Stimulated activated CD4-positive, alpha-beta T cell treated with anti-CD3 and anti-CD28 coated beads, Interleukin-2, amount 100 ng/mL, for 24 hours (primary cell): Measurements from ENCODE around the gene ADCY7.

Experiments used
- DNase-seq, 2 donors: peaks; one replicate each; pipeline ENCODE4 v3.0.0-alpha.2; 2020

The ADCY7 gene

DNA sequence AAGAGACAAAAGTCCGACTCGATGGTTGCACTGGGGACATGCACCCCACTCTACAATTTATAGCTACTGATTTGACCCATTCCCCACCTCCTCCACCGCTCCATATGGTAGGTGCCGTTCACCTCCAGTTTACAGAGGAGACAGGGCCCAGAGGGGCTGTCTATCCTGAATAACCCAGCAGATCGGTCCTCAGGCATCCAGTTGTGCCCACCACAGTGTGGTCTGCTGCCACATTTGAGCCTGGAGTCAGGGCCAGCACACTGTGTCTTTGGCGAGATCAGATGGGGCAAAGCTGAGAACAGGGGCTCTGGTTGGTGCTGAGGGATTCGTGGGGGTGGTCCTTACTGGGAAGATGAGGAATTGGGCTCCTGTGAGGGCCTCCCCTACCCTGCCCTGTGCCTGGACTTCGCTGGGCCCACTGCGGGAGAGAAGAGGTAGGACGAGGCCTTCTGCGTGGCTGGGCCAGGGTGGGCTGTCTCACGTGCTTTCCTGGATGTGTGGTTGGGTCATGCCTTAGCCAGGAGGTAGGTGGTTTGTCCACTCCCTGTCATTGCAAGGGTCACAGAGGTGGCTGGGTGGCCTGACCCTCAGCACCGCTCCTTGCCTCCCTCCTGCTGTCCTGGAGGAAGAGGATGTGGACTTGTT is 2.8 kb downstream of the ADCY7 start:
- no peak for DNase-seq

DNA sequence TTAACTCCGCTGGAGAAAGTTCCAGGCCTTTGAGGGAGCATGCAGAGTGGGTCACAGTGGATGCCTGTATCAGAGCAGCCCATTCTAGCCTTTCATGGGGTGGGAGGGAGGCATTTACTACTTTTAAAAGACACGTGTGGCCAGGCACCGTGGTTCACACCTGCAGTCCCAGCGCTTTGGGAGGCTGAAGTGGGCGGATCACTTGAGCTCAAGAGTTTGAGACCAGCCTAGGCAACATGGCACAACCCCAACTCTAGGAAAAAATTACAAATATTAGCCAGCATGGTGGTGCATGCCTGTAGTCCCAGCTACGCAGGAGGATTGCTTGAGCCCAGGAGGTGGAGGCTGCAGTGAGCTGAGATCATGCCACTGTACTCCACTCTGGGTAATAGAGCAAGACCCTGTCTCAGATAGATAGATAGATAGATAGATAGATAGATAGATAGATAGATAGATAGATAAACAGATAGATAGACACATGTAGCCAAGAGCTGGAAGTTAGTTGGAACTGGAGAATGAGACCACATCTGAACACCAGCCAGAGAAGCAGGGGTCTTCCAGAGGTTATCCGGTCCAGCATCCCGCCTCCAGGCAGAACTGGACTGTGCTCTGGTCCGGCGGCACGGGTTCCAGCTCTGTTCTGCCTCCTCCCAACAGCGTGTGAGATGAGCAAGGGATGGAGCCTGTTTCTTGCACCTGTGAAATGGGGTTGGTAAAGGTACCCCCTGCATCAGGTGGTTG is 3.6 kb downstream of the ADCY7 start:
- DNase-seq, result no peak

DNA sequence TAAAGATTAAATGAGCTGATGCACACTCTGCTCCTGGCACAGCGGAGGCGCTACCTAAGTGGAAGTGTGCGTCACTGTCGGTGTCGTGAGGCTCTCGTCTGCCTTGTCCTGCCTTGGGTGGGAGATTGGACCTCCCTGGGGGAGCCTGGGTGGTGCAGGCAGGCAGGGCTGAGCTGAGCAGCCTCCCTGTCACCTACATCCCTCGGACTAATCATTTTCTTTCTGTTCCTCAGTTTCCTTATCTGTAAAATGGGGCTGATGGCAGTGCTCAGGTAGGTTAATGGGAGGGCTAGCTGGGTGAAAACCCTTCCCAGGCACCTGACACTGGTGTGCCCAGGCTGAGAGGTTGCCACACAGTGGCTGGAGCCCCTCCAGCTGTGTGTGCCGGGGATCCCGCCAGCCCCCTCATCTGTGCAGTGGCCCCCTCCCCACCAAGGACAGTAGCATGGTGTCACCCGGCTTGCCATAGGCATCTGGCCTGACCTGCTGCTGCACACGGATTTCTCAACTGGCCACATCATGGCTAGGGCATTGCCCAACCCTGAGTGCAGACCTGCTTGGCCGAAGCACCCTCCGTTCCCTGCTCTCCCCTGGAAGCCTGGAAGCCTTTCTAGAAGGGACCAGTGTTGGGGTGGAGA is 4.3 kb downstream of the ADCY7 start:
- DNase-seq, result no peak

DNA sequence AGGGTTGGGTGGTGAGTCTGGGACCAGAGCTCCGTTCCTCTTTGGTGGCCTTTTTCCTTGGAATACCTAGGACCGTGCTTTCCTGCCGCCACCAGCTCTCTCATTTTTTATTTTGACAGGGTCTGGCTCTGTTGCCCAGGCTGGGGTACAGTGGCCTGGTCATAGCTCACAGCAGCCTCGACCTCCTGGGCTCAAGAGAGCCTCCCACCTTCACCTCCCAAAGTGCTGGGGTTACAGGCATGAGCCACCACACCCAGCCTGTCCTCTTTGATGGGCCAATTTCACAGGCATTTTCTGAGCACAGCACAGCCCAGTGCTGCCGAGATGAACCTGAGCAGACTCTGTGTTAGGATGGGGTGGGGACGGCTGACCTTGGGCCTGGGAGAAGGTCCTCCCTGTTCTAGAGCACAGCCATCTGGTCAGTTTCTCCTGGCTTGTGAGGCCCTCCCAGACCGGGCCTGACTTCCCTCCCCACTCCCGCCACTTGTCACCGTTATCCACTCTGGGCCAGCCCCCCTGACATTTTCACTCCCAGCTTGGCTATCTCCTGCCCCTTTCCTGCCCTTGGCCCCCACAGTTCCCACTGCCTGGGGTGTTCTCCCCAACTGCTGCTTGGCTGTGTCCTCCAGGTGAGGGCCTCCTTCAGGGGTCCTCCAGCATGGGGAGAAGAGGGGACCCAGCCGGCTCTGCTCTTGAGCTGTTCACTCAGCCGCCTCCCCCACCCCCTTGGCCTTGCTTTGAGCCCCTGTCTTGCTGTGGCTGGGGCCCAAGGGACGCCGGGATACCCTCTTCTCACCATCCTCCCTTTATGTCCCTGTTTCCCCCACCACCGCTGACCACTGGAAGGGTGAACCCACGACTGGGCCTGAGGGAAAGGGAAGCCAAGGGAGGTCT is 5.0 kb downstream of the ADCY7 start:
- no peak for DNase-seq

DNA sequence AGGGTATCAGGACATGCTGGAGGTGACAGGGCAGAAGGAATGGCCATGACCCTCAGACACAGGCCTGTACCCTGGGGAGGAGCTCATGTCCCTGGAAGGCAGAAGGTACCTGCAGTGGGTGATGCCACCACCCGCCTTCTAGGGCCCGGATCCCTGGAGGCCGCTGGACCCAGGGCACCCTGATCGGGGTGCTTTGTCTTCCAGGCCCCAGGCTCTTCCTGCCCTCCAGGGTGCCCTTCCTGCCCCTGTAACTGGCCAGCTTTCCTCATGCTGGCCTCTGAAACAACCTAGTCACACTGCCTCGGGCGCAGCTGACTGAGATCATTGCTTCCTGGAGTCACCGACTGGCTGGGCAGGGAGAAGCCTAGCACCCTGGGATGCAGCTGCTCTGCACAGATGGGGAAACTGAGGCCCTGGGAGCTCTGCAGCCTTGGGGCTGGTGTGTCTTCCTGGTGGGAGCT is 5.8 kb downstream of the ADCY7 start:
- no peak for DNase-seq

DNA sequence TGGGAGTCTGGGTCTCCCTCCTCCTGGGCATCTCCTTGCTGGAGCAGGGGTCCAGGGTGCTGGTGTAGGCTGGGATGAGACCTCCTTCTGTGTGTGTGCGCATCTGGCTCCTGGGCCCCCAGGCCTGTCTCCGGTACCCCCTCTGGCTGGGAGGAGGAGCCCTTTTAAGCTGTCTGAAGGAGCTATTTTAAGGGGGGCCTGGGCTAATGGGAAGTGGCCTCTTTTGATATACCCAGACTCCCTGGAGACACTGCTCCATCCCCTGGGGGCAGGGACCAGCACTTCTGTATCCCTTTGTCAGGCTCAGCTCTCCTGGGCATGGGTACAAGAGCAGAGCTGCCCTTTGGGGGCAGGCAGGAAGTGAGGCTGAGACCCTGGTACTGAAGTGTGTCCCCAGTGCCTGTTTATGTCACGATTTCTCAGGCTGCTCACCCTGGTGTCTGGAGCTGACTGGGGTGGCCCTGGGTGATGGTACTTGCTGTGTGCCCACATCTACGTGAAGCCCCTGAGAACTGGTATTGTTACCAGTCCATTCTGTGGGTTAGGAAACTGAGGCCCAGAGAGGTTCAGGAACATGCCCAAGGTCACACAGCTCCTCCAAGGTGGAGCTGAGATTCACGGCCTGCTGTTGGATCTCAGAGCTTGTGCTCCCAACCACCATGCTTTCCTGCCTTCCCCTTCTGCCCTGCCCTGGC is 6.5 kb downstream of the ADCY7 start:
- no peak for DNase-seq

DNA sequence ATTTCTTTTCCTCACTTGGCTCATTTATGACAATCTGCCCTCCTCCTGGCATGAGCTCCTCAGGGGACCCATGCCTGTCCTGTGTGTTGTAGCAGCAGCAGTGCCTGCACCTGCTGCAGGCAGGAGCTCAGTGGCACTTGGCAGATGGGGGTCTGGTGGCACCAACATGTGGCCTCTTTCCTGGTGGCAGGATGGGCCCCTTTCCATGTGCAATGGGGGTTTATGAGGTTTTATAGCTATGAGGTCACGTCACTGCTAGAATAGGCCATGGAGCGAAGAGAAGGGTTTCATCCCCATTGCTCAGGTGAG is 7.0 kb downstream of the ADCY7 start:
- no peak for DNase-seq

DNA sequence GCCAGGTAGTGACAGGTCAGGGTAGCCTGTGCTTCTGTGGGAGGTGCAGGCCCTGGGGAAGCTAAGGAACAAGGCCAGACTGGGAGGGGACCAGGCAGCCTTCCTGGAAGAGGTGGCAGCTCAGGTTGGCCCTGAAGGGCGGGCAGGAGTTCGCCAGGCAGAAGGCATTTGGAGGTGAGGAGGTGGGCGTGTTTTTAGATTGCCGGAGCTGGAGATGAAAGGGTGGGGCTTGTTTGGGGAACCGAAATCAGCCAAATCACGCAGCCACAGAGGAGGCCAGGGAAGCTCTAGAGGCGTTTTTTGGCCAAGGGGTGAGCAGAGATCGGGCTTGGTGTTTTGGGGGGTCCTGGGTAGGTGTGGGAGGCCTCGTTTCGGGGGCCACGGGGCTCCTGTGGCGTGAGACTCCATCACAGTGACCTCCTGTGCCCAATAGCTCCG is 7.6 kb downstream of the ADCY7 start:
- peak; percentile 50 to 56 for DNase-seq

DNA sequence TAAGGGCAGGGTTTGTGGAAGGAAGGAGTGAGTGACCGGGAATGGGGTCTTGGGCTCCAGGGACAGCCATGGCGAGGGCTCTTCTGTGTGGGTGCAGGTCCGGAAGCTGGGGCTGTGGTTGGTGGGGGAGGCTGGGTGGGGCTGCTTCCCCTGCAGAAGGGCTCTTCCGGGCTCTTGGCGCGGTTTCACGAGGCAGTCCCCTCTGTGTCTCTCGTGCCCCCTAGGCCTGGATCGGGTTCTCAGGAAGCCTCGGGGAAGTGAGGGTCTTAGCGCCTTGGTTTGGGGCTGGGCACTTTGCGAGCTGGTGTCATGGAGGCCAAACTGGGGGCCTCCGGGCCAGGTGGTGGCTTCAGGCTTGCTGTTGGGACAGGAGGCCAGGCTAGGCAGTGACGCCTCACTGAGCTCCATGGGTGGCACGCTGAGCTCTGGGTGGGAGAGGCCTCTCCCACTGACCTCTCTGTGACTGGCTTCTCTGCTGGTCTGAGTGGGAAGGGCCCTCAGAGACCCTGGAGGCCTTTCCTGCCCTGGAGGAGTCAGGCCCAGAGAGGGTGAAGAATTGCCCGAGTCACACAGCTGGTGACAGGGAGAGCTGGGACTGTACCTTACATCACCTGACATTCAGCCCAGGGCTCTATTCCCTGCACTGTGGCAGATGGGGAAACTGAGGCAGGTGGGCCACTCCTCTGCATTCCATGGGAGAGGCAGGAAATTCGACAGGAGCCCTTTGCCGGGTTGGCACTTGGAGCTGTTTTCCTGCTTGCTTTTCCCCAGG is 8.2 kb downstream of the ADCY7 start:
- DNase-seq, result peak; percentile 45 to 49

DNA sequence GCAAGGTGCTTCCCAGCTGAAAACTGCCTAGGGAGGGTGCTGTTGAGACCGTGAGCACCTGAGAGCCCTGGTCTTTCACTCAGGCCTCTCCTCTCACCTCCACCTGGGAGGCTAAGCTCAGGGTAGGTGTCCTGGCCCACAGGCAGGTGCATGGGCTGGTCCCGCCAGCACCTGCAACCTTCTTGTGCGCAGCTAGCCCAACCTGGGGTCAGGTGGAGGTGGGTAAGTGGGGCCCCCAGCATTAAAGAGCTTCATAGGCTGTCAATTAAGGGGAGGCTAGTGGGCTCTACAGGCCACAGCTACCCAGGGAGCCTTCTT is 8.7 kb downstream of the ADCY7 start:
- no peak for DNase-seq

DNA sequence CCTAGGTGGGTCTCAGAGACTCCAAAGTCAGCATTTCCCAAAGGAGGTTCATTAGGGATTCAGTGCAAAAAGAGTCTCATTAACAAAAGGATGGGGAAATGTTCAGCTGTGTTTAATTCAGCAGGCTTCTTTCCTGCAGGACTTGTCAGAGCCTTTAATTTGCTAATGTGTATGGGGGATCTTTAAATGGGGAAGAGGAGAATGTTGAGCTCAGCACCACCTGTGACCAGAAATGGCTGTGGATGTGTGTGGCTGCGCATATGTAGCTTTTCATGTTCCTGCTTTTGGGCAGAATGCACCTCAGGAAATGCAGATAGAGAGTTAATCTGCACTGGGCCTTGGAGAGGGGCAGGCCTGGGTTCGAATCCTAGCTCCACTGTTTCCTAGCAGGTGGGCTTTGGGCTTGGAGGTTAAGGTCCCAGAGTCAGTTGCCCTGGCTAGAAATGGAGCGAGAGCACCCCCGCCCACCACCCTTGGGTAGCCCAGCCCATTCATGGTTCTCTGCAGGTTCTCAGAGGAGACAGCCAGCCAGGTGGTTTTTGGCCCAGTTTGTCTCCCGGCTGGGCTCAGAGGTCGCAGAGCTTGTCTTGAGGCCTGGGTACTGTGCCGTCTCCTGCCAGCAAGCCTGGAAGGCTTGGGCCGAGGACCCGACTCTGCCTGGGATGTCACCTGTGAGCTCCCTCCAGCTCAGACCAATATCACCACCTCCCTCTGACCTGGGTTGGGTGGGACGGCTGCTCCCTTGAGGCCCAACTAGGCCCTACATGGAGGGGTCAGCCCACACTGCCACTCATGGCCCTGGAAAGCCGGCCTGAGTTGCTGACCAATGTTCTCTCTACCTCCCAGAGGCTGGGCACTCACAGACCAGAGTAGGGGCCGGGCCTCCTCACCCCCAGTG is 9.3 kb downstream of the ADCY7 start:
- no peak for DNase-seq

DNA sequence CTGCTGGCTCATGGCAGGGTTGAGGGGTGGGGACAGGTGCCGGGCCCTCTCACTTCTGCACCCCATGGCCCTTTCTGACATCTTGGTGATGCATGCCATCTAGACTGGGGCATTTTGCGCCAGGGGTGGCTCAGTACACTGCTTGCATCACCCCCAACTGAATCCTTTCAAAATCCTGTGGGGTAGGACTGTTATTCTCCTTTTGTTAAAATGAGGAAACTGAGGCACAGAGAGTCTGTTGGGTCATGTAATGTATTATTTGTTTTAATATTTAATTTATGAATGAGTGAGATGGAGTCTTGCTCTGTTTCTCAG is 9.9 kb downstream of the ADCY7 start:
- DNase-seq, result no peak

DNA sequence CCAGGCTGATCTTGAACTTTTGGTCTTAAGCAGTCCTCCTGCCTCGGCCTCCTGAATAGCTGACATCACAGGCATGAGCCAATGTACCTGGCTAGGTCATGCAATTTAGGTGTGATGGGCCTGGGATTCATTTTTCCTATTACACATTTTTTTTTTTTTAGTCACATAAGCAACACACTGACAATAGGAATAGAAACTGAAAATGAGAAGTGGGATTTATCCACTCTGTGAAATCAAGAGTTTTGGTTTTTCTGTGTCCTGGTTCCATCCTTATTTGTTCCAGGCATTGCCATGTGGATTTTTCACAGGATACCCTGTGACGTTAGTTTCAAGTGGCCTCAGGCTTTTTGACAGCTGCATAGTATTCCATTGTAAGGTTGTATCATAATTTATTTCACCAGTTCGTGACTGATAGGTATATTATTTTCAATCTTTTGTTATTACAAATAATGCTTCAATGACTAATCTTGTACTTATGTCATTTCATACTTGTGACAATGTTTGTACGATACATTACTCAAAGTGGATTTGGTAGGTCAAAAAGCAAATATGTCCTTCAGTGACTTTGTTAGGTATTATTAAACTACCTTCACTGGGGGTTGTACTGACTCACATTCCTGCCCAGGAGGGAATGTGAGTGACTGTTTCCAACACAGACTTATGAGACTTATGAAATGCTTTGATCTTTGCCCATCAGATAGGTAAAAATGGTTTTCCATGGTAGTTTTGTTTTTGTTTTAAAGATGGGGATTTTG is 10.6 kb downstream of the ADCY7 start:
- DNase-seq, result no peak

DNA sequence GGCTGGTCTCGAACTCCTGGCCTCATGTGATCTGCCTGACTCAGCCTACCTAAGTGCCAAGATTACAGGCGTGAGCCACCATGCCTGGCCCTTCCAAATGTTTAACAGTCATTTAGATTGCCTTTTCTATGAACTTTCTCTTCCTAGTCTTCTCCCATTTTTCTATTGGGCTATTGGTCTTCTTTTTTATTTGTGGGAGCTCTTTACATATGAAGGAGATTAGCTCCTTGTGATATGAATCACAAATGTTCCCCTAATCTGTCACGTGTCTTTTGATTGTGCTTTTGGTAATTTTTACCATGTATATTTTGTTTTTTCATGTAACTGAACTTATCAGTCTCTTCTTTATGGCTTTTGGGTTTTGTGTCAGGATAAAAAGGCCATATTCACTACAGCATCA is 11.9 kb downstream of the ADCY7 start:
- DNase-seq, result no peak

DNA sequence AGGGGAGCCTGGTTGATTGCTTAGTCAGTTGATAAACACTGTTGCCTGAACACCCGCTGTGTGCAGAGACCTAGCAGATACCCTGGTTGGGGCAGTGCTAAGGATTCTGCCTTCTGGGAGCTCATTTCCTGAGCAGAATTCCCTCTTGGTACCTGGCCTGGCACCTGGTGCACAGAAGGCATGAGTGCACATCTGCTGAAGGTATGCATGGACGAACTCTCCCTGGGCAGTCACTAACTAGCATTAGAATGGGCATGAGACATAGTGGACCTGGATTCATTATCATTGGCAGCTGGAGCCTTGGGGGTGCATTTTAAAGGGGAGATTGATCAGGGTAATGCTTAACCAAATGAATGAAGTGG is 13.1 kb downstream of the ADCY7 start:
- DNase-seq, result no peak

DNA sequence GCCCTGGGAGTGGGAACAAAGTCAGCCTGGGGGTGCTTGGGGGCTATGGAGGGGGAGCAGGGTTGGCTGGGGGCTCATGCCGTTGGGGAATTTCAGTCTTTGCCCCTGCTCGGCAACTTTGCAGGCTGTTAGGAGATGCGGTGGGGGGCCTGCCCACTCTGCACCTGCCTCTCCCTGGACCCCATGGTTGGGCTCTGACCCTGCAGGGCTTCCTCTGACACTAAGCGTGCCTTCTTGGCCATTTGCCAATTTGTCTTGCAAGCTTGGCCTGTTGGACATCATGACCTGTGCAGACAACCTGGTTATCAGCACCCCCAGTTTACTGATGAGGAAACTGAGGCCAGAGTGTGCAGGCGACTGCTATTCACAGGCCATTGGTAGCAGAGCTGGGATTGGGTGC is 14.6 kb downstream of the ADCY7 start:
- DNase-seq, result no peak

DNA sequence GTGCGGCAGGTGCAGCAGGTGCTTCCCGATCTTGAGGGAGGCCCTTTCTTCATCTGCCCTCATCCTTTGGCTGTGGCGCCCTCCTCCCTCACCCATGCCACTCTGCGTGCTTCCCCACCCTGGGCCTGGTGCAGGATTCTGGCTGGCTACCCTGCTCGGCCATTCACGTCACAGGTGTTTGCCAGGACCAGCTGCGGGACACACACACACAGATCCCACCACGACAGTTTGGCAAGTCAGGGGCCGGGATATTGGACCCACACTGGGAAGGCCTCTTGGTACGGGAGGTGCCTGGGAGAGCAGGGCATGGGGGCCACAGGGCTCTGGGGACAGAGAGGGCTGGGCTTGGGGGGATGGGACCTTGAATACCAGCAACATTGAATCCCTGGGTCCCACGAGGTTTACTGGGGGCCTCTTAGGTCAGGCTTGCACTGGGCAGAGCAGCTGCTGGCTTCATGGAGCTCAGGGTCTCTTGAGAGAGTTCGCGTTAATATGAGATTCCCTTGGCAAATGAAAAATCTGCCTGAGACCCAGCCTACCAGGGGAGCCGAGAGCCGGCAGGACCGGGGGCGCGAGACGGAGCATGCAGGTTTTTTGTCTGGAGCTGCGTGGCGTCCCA is 15.1 kb downstream of the ADCY7 start:
- DNase-seq, result no peak

DNA sequence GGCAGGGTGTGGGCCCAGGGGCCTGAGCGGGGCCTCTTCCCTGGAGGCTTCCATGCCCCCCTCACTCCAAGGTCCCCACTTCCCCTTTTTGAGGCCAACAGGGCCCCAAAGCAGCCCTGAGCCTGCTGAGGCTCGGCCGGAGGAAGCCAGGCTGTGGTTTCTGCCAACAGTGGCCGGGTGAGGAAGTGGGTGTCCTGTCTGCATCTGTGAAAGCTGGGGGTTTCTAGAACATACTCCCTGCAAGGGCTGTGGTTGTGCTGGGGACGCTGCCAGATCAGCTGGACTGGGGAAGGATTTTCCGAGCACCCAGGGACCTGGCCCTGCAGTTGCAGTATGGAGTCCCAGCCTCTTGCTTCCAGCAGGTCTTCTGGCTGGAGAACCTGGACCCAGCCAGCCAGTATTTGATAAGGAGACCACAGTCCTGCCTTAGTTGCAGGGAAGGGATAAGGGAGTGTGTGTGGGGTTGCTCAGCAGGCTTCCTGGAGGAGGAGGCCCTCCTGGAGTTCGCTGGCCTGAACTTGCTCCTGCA is 15.7 kb downstream of the ADCY7 start:
- peak; percentile 44 to 48 for DNase-seq

DNA sequence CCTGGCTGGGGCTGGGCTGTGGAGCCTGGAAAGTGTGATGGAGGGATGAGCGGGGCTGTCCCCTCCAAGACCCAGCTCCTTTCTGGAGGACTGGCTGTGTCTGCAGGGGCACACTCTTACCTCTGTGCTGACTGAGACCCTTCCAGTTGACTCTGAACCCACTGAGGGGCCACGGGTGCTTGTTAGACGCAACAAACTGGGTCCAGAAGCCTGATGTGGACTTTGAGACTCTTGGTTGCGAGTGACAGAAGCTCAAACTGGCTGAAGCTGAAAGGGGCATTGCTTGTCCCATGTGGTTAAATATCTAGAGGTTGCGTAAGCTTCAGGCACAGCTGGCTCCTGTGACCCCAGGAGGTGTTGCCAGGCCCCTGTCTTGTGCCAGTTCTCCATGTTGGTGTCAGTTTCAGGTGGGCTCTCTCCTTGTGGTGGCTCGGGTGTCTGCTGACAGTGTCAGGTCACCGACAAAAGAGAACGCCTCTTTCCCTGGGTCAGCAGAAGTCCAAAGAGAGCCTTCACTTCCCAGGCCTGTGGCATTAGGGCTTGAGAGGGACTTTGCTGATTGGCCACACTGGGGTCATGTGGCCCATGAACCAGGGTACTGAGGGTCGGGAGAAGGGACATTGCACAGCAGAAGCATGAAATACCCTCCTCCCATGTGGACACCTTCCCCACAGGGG is 16.7 kb downstream of the ADCY7 start:
- DNase-seq, result no peak
